Measurements from ENCODE around the gene NENF. TPM values are rescaled to one million over a fixed set of nuclear protein-coding genes. Genes with fewer than 3 reads are reported as not detected.

Gene NENF
- total RNA-seq, 3 donors from 2014 or later, result 30.6 to 43.0 (median 32.5) TPM

GRCh38 chr1:212423879-212424278 lies 8.8 kb upstream of the NENF start:
- no peaks in the 10 kb centered on the region for H3K4me1 ChIP-seq (ENCODE audit: low read depth)
- DNase-seq, result no peak
- intact Hi-C loops (cut with DNase I, micrococcal nuclease), result no loop called here
- ATAC-seq, result no peak
- no peaks in the 10 kb centered on the region for H3K9me3 ChIP-seq
- H3K36me3 ChIP-seq (ENCODE audit: low read depth), result no peaks in the 10 kb centered on the region
- TF ChIP-seq, protein P1, sequence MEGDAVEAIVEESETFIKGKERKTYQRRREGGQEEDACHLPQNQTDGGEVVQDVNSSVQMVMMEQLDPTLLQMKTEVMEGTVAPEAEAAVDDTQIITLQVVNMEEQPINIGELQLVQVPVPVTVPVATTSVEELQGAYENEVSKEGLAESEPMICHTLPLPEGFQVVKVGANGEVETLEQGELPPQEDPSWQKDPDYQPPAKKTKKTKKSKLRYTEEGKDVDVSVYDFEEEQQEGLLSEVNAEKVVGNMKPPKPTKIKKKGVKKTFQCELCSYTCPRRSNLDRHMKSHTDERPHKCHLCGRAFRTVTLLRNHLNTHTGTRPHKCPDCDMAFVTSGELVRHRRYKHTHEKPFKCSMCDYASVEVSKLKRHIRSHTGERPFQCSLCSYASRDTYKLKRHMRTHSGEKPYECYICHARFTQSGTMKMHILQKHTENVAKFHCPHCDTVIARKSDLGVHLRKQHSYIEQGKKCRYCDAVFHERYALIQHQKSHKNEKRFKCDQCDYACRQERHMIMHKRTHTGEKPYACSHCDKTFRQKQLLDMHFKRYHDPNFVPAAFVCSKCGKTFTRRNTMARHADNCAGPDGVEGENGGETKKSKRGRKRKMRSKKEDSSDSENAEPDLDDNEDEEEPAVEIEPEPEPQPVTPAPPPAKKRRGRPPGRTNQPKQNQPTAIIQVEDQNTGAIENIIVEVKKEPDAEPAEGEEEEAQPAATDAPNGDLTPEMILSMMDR (IDR thresholded peaks at IDR 0.05), result no peak
- H3K4me3 ChIP-seq, result no peak overlapping the region

- ATAC-seq, result no peak
Measured at GRCh38 chr1:212428496-212428895, 4.2 kb upstream of the NENF start.

GRCh38 chr1:212430416-212430815 lies 2.3 kb upstream of the NENF start:
- no peaks in the 10 kb centered on the region for H3K9me3 ChIP-seq
- intact Hi-C loops (cut with DNase I, micrococcal nuclease), result no loop called here
- TF ChIP-seq, protein P1 (IDR thresholded peaks at IDR 0.05), result no peak
- no peak overlapping the region for H3K4me3 ChIP-seq
- peaks cover 14% of the 10 kb centered on the region for H3K4me1 ChIP-seq (ENCODE audit: low read depth)
- no peak for ATAC-seq
- DNase-seq, result no peak
- no peaks in the 10 kb centered on the region for H3K36me3 ChIP-seq (ENCODE audit: low read depth)

More at GRCh38 chr1:212428496-212428895, 4.2 kb upstream of the NENF start:
- Histone ChIP-seq H3K9me3 (no peaks in the 10 kb centered on the region), H3K4me3 (no peak overlapping the region), H3K4me1 (ENCODE audit: low read depth) (peaks cover 14% of the 10 kb centered on the region), H3K36me3 (ENCODE audit: low read depth) (no peaks in the 10 kb centered on the region)
- DNase-seq, result no peak
- TF ChIP-seq, protein P1 (IDR thresholded peaks at IDR 0.05), result no peak
- intact Hi-C loops (cut with DNase I, micrococcal nuclease), result no loop called here

GRCh38 chr1:212430955-212431394 lies 1.7 kb upstream of the NENF start:
- intact Hi-C loops (cut with DNase I, micrococcal nuclease), result no loop called here
- ATAC-seq (peak; percentile 62), DNase-seq (peak in 1 of 3 donors; percentile 89)
- Histone ChIP-seq H3K36me3 (ENCODE audit: low read depth) (no peaks in the 10 kb centered on the region), H3K9me3 (no peaks in the 10 kb centered on the region), H3K4me3 (no peak overlapping the region), H3K4me1 (ENCODE audit: low read depth) (peaks cover 14% of the 10 kb centered on the region)
- TF ChIP-seq, protein P1 (IDR thresholded peaks at IDR 0.05), result no peak

DNA sequence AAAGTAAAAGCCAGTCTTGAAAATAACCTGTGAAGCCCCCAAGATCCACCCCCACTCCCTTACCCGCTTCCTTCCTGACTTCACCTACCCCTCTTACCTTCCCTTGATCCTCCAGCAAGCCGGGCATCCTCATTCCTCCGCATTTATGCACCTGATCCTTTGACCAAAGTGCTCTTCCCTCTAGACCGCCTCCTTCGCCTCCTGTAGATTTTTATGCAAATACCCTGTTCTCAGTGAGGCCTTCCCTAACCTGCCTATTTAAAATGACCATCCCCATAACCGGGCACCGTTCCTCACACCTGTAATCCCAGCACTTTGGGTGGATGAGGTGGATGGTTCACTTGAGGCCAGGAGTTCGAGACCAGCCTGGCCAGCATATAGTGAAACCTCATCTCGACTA lies 1.1 kb upstream of the NENF start:
- peaks cover 14% of the 10 kb centered on the region for H3K4me1 ChIP-seq (ENCODE audit: low read depth)
- no peaks in the 10 kb centered on the region for H3K9me3 ChIP-seq
- ATAC-seq, result peak; percentile 4
- TF ChIP-seq, protein P1 (IDR thresholded peaks at IDR 0.05), result no peak
- no peaks in the 10 kb centered on the region for H3K36me3 ChIP-seq (ENCODE audit: low read depth)
- no peak overlapping the region for H3K4me3 ChIP-seq
- DNase-seq, result peak in 1 of 3 donors; percentile 15
- intact Hi-C loops (cut with DNase I, micrococcal nuclease), result no loop called here

- Histone ChIP-seq H3K4me1 (ENCODE audit: low read depth) (peaks cover 14% of the 10 kb centered on the region), H3K4me3 (no peak overlapping the region), H3K9me3 (no peaks in the 10 kb centered on the region), H3K36me3 (ENCODE audit: low read depth) (no peaks in the 10 kb centered on the region)
- intact Hi-C loops (cut with DNase I, micrococcal nuclease), result no loop called here
- no peak for ATAC-seq
- TF ChIP-seq, protein P1 (IDR thresholded peaks at IDR 0.05), result no peak
- DNase-seq, result peak in 1 of 3 donors; percentile 31
Measured at GRCh38 chr1:212432272-212432660, 454 bp upstream of the NENF start.
